CD4-positive, CD25-positive, alpha-beta regulatory T cell (primary cell): Measurements from ENCODE around the gene LYST. TPM values are rescaled to one million over a fixed set of nuclear protein-coding genes. Genes with fewer than 3 reads are reported as not detected.

Source experiments
- ATAC-seq, 2 donors: fragments of 150-1000 bp; cut with Tn5 transposase; one replicate each; pipeline ENCODE4 v1.10.0; 2021; ENCODE audit warnings: low read depth in 2 of 2, moderate number of reproducible peaks in 2 of 2, moderate library complexity in 1 of 2
- DNase-seq, 3 donors: peaks; one replicate each; pipeline versions ENCODE4 v3.0.0 to v3.0.0-alpha.2; 2012 to 2022; ENCODE audit warnings: mixed read lengths in 1 of 3
- H3K27ac ChIP-seq: one replicate; pipeline ENCODE4 v1.7.0; 2013; ENCODE audit warnings: mild to moderate bottlenecking, low read length; ENCODE audit not compliant: insufficient read depth, poor library complexity, severe bottlenecking
- H3K27me3 ChIP-seq: one replicate; pipeline ENCODE4 v1.7.0; 2013; ENCODE audit warnings: low read length; ENCODE audit not compliant: control insufficient read depth, insufficient read depth
- H3K36me3 ChIP-seq: one replicate; pipeline ENCODE4 v1.7.0; 2013; ENCODE audit warnings: mild to moderate bottlenecking, low read length, moderate library complexity; ENCODE audit not compliant: control insufficient read depth, insufficient read depth
- H3K4me1 ChIP-seq: 2 replicates; pipeline ENCODE4 v1.7.0; 2013; ENCODE audit warnings: mild to moderate bottlenecking, low read length; ENCODE audit not compliant: insufficient read depth, control insufficient read depth, poor library complexity, severe bottlenecking
- H3K4me3 ChIP-seq: one replicate; pipeline ENCODE4 v1.7.0; 2013; ENCODE audit warnings: low read depth, mild to moderate bottlenecking, low read length, moderate library complexity
- H3K9me3 ChIP-seq, 2 experiments: 1 replicate in 1 of 2; 2 replicates in 1 of 2; pipeline ENCODE4 v1.7.0; 2013; ENCODE audit warnings: low read length in 2 of 2, mild to moderate bottlenecking in 1 of 2, moderate library complexity in 1 of 2; ENCODE audit not compliant: control insufficient read depth in 2 of 2
- H3K27ac Mint-ChIP-seq, 3 donors: one replicate each; pipeline ENCODE4 v1.8.0; 2020 to 2022; ENCODE audit warnings: mild to moderate bottlenecking in 3 of 3, mixed read lengths in 3 of 3, moderate library complexity in 2 of 3
- H3K27me3 Mint-ChIP-seq: one replicate; pipeline ENCODE4 v1.8.0; 2022; ENCODE audit warnings: mild to moderate bottlenecking, mixed read lengths
- H3K36me3 Mint-ChIP-seq: one replicate; pipeline ENCODE4 v1.8.0; 2020; ENCODE audit warnings: mixed read lengths
- H3K4me1 Mint-ChIP-seq, 4 donors: one replicate each; pipeline ENCODE4 v1.8.0; 2020 to 2022; ENCODE audit warnings: mixed read lengths in 4 of 4, mild to moderate bottlenecking in 1 of 4
- H3K4me3 Mint-ChIP-seq, 4 donors: one replicate each; pipeline ENCODE4 v1.8.0; 2020 to 2022; ENCODE audit warnings: mild to moderate bottlenecking in 4 of 4, mixed read lengths in 4 of 4, moderate library complexity in 3 of 4
- H3K9me3 Mint-ChIP-seq, 7 donors: one replicate each; pipeline ENCODE4 v1.8.0; 2020 to 2022; ENCODE audit warnings: mixed read lengths in 7 of 7, mild to moderate bottlenecking in 3 of 7, moderate library complexity in 2 of 7
- polyA plus RNA-seq, 4 donors: library from polyadenylated mRNA; unstranded; fragments of 300-500 nt; fragmentation: Illumina TruSeq; gene quantifications; one replicate each; pipeline ENCODE4 v1.2.3, GENCODE V29; 2021
- total RNA-seq: library from RNA; stranded (reverse); gene quantifications from one replicate; pipeline ENCODE4 v1.2.3, GENCODE V29; 2022

The LYST gene
- total and polyA plus RNA-seq, 5 donors from 2014 or later: 8.1 to 32.5 (median 9.6) TPM

DNA sequence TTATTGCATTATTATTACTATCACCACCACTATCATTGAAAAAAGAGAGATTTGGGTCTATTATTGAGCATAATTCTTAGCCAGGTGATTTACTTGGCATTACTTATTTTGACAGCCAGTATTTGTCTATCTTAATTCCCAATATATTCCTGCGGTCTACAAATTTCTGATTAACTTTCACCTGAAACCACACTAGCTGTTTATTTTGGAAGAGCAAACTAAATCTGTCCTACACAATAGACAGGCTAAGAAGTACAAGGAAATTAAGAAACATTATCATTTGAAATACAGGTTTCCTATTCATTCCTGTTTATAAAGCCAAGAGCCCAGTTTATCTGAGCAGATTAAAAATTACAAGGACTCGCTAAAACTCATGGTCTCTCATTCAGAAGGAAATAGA lies 6.9 kb upstream of the LYST start:
- ATAC-seq (no peak), DNase-seq (no peak)
- peak overlapping the region in 3 of 4 donors; percentile 6 to 24 (median 22) for H3K4me3 Mint-ChIP-seq
- H3K36me3 Mint-ChIP-seq: no peaks in the 10 kb centered on the region
- Histone ChIP-seq H3K4me1 (peaks cover 39% of the 10 kb centered on the region), H3K4me3 (peak overlapping the region; percentile 46), H3K27ac (peak overlapping the region; percentile 35), H3K27me3 (no peaks in the 10 kb centered on the region), H3K36me3 (no peaks in the 10 kb centered on the region), H3K9me3 (no peaks in the 10 kb centered on the region)
- H3K27me3 Mint-ChIP-seq: no peaks in the 10 kb centered on the region
- H3K9me3 Mint-ChIP-seq: no peaks in the 10 kb centered on the region
- peak overlapping the region; percentile 33 to 70 (median 56) for H3K27ac Mint-ChIP-seq
- H3K4me1 Mint-ChIP-seq: peaks cover 23 to 62% (median 37%) of the 10 kb centered on the region in 4 donors

DNA sequence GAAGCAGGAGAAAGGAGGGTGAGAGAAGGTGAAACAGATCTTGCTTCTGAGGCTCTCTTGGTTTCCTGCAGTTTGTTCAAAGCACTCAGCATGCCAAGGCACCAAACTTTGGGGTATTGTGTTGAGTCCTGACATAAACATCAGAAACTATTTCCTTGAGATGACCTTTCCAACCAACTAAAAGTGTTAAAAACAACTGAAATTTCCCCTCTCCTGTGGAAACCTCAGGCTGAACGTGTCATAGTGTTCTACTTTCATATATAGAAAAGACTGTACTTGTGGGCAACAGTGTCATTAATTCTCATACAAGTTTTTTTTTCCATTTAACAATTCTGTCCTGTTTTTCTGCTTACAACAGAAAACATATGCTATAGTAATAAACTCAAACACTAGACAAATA lies 6.3 kb upstream of the LYST start:
- H3K4me1 Mint-ChIP-seq: peaks cover 27 to 62% (median 42%) of the 10 kb centered on the region in 4 donors
- H3K9me3 Mint-ChIP-seq: no peaks in the 10 kb centered on the region
- H3K4me3 ChIP-seq: peak overlapping the region; percentile 46
- no peaks in the 10 kb centered on the region for H3K27me3 Mint-ChIP-seq
- H3K36me3 Mint-ChIP-seq: no peaks in the 10 kb centered on the region
- no peak overlapping the region for H3K27ac ChIP-seq
- peak in 1 of 3 donors; percentile 29 for DNase-seq
- no peak for ATAC-seq
- peaks cover 43% of the 10 kb centered on the region for H3K4me1 ChIP-seq
- no peaks in the 10 kb centered on the region for H3K36me3 ChIP-seq
- H3K4me3 Mint-ChIP-seq: peak overlapping the region in 2 of 4 donors; percentile 12 to 24
- peak overlapping the region; percentile 1 to 27 (median 5) for H3K27ac Mint-ChIP-seq
- no peaks in the 10 kb centered on the region for H3K9me3 ChIP-seq
- H3K27me3 ChIP-seq: no peaks in the 10 kb centered on the region

DNA sequence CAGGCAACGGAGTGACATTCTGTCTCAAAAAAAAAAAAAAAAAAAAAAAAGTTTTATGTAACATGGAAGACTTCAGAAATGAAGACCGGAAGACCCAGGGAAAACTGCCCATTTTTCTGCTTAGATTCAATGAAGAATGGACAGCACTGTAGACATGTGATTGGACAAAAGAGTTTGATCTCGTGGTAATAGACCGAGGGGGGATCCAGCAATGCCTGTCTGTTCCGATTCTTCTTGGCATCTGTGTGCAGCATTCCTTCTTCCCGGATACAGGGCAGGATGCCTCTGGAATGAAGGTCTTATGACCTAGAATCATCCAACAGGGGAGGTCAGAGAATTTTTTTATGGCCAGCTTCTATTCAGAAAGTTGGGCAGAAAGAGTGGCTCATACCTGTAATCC lies 5.6 kb upstream of the LYST start:
- peak overlapping the region in 1 of 3 donors; percentile 27 for H3K27ac Mint-ChIP-seq
- no peaks in the 10 kb centered on the region for H3K36me3 Mint-ChIP-seq
- no peaks in the 10 kb centered on the region for H3K27me3 Mint-ChIP-seq
- Histone ChIP-seq H3K4me3 (no peak overlapping the region), H3K4me1 (peaks cover 51% of the 10 kb centered on the region), H3K9me3 (no peaks in the 10 kb centered on the region), H3K27ac (no peak overlapping the region), H3K36me3 (no peaks in the 10 kb centered on the region), H3K27me3 (no peaks in the 10 kb centered on the region)
- H3K9me3 Mint-ChIP-seq: no peaks in the 10 kb centered on the region
- ATAC-seq (no peak), DNase-seq (no peak)
- peaks cover 31 to 67% (median 45%) of the 10 kb centered on the region in 4 donors for H3K4me1 Mint-ChIP-seq
- H3K4me3 Mint-ChIP-seq: no peak overlapping the region

DNA sequence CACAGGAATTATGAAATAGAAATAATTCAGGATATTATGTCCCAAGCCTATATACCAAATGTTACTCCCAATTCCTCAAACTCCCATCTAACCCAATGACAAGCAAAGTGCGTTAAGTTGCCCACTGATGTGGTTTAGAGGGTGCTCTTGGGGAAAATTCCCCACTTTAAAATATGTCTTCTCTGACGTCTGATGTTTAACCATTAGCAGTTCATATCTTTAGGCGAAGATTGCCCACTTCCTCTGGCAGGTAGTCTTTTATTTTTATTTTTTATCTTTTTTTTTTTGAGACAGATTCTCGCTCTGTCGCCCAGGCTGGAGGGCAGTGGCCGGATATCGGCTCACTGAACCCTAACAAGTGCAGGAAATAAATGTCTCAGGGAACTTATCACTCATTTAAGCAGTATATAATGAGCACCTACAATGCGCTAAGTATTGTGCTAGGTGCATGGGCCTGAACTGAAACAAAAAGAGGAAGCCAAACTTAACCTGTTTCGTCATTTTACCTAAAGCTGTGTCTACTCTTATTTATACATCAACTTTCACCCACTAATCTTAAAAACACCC lies 1.3 kb upstream of the LYST start:
- H3K4me1 ChIP-seq: peaks cover 39% of the 10 kb centered on the region

DNA sequence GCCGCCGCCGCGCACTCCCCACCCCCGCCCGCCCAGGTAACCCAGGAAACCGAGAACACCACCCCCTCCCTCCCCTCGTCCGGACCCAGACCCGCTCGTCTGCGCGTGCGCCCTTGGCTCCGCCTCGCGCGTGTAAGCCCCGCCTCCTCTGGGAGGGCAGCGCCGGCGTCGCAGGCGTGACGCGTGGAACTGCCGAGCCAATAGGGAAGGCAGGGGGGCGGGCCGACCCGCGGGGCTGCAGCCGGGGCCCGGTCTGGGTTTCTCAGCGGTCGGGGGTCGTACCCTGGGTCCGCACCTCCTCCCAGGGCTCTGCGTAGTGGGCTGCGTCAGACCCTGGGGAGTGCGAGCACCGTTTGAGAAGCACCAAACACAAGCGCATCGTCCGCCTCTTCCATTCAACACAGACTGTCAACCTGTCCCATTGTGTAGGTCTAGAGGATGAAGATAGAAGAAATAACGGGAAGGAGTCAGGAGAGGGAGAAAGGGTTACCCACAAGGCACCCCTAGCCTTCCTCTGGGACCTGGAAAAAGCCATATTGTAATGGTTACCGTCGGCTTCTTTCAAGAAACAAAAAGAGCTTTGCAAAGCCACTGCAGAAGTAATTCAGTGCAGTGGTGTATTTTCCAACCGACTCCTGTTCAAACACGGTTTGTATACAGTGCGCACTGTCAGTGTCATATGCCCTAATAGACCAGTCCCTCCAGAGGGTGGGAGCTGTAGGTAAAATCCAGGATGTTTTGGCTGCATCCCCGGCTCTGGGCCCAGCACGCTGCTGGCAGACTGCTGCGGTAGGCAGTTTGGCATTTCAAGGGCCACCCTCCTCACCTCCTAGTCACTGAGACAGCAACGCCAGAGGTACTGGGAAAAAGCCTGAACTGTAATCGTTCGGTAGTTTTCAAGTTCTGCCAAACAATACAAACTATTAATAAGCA lies 473 bp upstream of the LYST start:
- peaks cover 18 to 61% (median 46%) of the 10 kb centered on the region in 4 donors for H3K4me1 Mint-ChIP-seq
- peak; percentile 75 to 79 for ATAC-seq
- peak overlapping the region; percentile 95 for H3K4me3 ChIP-seq

More for the DNA sequence above, 1.3 kb upstream of the LYST start:
- peaks cover 20 to 58% (median 45%) of the 10 kb centered on the region in 4 donors for H3K4me1 Mint-ChIP-seq
- H3K4me3 ChIP-seq: peak overlapping the region; percentile 95
- H3K27ac Mint-ChIP-seq: peak overlapping the region; percentile 77 to 99 (median 97)
- H3K36me3 Mint-ChIP-seq: no peaks in the 10 kb centered on the region
- no peaks in the 10 kb centered on the region for H3K27me3 ChIP-seq
- DNase-seq (peak; percentile 56 to 82 (median 74)), ATAC-seq (peak; percentile 10 to 59)
- peak overlapping the region; percentile 85 to 99 (median 96) for H3K4me3 Mint-ChIP-seq
- no peaks in the 10 kb centered on the region for H3K9me3 Mint-ChIP-seq
- peak overlapping the region; percentile 100 for H3K27ac ChIP-seq
- no peaks in the 10 kb centered on the region for H3K9me3 ChIP-seq
- no peaks in the 10 kb centered on the region for H3K27me3 Mint-ChIP-seq
- no peaks in the 10 kb centered on the region for H3K36me3 ChIP-seq

DNA sequence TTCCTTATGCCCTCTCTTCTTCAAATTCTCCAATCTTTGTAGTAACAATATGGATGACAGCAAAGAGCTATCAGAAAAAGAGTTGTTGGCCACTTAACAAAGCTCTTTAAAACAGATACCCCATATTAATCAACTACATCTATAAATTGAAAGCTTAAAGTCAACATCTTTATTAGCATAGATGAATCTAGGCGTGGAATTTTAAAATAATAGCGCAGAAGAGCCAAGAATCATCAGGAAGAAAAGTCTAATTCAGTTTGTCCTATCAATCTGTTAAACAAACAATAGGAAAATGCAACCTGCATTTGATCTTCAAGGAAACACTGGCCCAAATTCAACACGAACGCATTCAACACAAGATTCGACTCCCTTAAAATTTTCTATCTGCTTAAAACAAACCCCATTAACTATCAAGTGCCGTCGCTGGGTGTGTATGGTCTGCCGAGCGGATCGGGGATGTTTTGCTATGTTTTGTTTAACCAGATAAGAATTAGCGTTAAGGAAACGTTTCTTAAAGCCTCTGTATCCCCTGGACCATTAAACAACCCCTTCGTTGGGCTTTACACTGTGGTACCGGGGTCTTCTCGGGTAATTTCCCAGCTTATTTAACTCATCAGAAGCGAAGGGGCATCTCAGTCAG lies 1.0 kb downstream of the LYST start:
- no peaks in the 10 kb centered on the region for H3K36me3 Mint-ChIP-seq
- no peaks in the 10 kb centered on the region for H3K9me3 Mint-ChIP-seq
- ATAC-seq (no peak), DNase-seq (no peak)
- H3K27ac Mint-ChIP-seq: peak overlapping the region; percentile 92 to 99 (median 97)
- peaks cover 38% of the 10 kb centered on the region for H3K4me1 ChIP-seq
- H3K36me3 ChIP-seq: peaks cover 2% of the 10 kb centered on the region
- peak overlapping the region; percentile 100 for H3K27ac ChIP-seq
- H3K4me3 ChIP-seq: peak overlapping the region; percentile 97
- H3K27me3 ChIP-seq: no peaks in the 10 kb centered on the region
- peak overlapping the region; percentile 85 to 99 (median 98) for H3K4me3 Mint-ChIP-seq
- peaks cover 18 to 67% (median 48%) of the 10 kb centered on the region in 4 donors for H3K4me1 Mint-ChIP-seq
- H3K9me3 ChIP-seq: no peaks in the 10 kb centered on the region
- no peaks in the 10 kb centered on the region for H3K27me3 Mint-ChIP-seq

More for the DNA sequence above, 473 bp upstream of the LYST start:
- Mint-ChIP-seq H3K9me3 (no peaks in the 10 kb centered on the region), H3K27me3 (no peaks in the 10 kb centered on the region), H3K4me3 (peak overlapping the region; percentile 85 to 99 (median 96)), H3K36me3 (no peaks in the 10 kb centered on the region), H3K27ac (peak overlapping the region; percentile 95 to 99 (median 97))
- peak overlapping the region; percentile 100 for H3K27ac ChIP-seq
- no peaks in the 10 kb centered on the region for H3K27me3 ChIP-seq
- DNase-seq: peak; percentile 95 to 99 (median 96)
- peaks cover 38% of the 10 kb centered on the region for H3K4me1 ChIP-seq
- H3K9me3 ChIP-seq: no peaks in the 10 kb centered on the region
- no peaks in the 10 kb centered on the region for H3K36me3 ChIP-seq

DNA sequence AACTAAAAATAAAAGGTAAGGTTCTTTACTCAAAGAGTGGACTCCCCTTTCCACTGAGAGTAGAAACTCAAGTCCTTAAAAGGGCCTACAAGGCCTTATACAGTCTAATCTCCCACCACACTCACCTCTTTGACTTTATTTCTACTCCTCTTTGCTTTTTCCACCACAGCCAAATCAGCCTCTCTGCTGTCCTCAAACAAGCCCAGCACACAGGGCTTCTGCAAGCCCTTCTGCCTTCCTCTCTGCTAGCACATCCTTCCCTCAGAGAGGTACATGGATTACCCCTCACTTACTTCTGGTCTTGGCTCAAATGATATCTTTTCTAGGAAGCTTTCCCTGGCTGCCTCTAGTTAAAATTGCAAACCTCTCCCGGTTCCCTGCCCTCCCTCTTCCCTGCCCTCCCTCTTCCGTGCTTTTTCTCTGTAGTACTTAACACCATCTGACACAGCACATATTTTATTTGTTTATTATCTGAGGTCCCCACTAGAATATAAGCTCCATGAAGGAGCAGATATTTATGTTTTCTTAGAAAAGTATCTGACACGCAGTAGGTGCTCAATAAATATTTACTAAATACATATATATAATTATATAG lies 1.7 kb downstream of the LYST start:
- peaks cover 38% of the 10 kb centered on the region for H3K4me1 ChIP-seq
- H3K27me3 ChIP-seq: no peaks in the 10 kb centered on the region
- Mint-ChIP-seq H3K9me3 (no peaks in the 10 kb centered on the region), H3K27ac (peak overlapping the region; percentile 64 to 97 (median 87)), H3K36me3 (no peaks in the 10 kb centered on the region), H3K4me3 (peak overlapping the region; percentile 72 to 86 (median 84)), H3K27me3 (no peaks in the 10 kb centered on the region), H3K4me1 (peaks cover 18 to 66% (median 48%) of the 10 kb centered on the region in 4 donors)
- H3K36me3 ChIP-seq: peaks cover 2% of the 10 kb centered on the region
- H3K9me3 ChIP-seq: no peaks in the 10 kb centered on the region
- peak overlapping the region; percentile 100 for H3K27ac ChIP-seq
- DNase-seq (peak in 1 of 3 donors; percentile 38), ATAC-seq (no peak)
- H3K4me3 ChIP-seq: peak overlapping the region; percentile 97
